22Rv1 (cell line): ENCODE measurements around the gene NDOR1.
A peak's percentile ranks its signal among the peaks of the same experiment; 100 is the strongest.

Source experiments
- H3K27ac ChIP-seq: fragments of 450-650 bp; 2 replicates; pipeline ENCODE4 v1.5.1; 2017
- CTCF ChIP-seq: fragments of 450-650 bp; IDR thresholded peaks from 2 replicates; pipeline ENCODE4 v1.5.1; 2017; ENCODE audit warnings: mild to moderate bottlenecking
- ZFX ChIP-seq: fragments of 450-650 bp; IDR thresholded peaks from 2 replicates; pipeline ENCODE4 v1.6.1; 2017; ENCODE audit warnings: antibody characterized with exemption, borderline replicate concordance

Gene NDOR1

GRCh38 chr9:137160716-137161557, 44.6 kb upstream of the NDOR1 start:
- TF ChIP-seq ZFX (no peak), CTCF (no peak; the same call in 1 of the 2 replicates)
- H3K27ac ChIP-seq = peak overlapping the region; percentile 93

GRCh38 chr9:137161558-137162486, 43.7 kb upstream of the NDOR1 start:
- H3K27ac ChIP-seq = peak overlapping the region; percentile 93

GRCh38 chr9:137162505-137163364, 42.8 kb upstream of the NDOR1 start:
- TF ChIP-seq CTCF (peak; percentile 37), ZFX (no peak)
- H3K27ac ChIP-seq = peak overlapping the region; percentile 93

More at GRCh38 chr9:137161558-137162486, 43.7 kb upstream of the NDOR1 start:
- TF ChIP-seq CTCF (no peak), ZFX (no peak)

- TF ChIP-seq ZFX = no peak
- TF ChIP-seq CTCF = no peak
- H3K27ac ChIP-seq = peak overlapping the region; percentile 93
Measured at GRCh38 chr9:137163365-137163715, 42.2 kb upstream of the NDOR1 start.

GRCh38 chr9:137163805-137164204, 41.7 kb upstream of the NDOR1 start:
- TF ChIP-seq ZFX = no peak
- no peak for TF ChIP-seq CTCF
- H3K27ac ChIP-seq = peak overlapping the region; percentile 93

- H3K27ac ChIP-seq = 0 out of 2 replicates have a peak overlapping the region, but pooled peaks have one; percentile 93
Measured at GRCh38 chr9:137164370-137165249, 40.9 kb upstream of the NDOR1 start.

More at GRCh38 chr9:137164370-137165249, 40.9 kb upstream of the NDOR1 start:
- TF ChIP-seq ZFX (no peak), CTCF (no peak)
